Memory B cell (primary cell): ENCODE results near the gene SALL1.

ENCODE experiments used
- ATAC-seq: fragments of 150-1000 bp; cut with Tn5 transposase; 2 replicates; pipeline ENCODE4 v1.10.0; 2021; ENCODE audit warnings: low read depth, mild to moderate bottlenecking, moderate library complexity
- DNase-seq, 2 donors: peaks; one replicate each; pipeline ENCODE4 v3.0.0; 2022; ENCODE audit warnings: low spot score in 2 of 2
- H3K27ac Mint-ChIP-seq: one replicate; pipeline ENCODE4 v1.8.0; 2022; ENCODE audit warnings: mild to moderate bottlenecking, moderate library complexity, mixed read lengths
- H3K27me3 Mint-ChIP-seq: one replicate; pipeline ENCODE4 v1.8.0; 2022; ENCODE audit warnings: mixed read lengths
- H3K36me3 Mint-ChIP-seq: one replicate; pipeline ENCODE4 v1.8.0; 2022; ENCODE audit warnings: mild to moderate bottlenecking, mixed read lengths
- H3K4me1 Mint-ChIP-seq: one replicate; pipeline ENCODE4 v1.8.0; 2022; ENCODE audit warnings: mixed read lengths
- H3K4me3 Mint-ChIP-seq: one replicate; pipeline ENCODE4 v1.8.0; 2022; ENCODE audit warnings: mild to moderate bottlenecking, moderate library complexity, mixed read lengths
- H3K9me3 Mint-ChIP-seq: one replicate; pipeline ENCODE4 v1.8.0; 2022; ENCODE audit warnings: mixed read lengths

Gene SALL1

GRCh38 chr16:51141106-51141505 is 10.0 kb downstream of the SALL1 start:
- Mint-ChIP-seq H3K9me3 (no peaks in the 10 kb centered on the region), H3K27ac (no peak overlapping the region), H3K27me3 (no peaks in the 10 kb centered on the region), H3K4me1 (no peaks in the 10 kb centered on the region), H3K4me3 (no peak overlapping the region), H3K36me3 (no peaks in the 10 kb centered on the region)
- ATAC-seq (no peak), DNase-seq (no peak)

DNA sequence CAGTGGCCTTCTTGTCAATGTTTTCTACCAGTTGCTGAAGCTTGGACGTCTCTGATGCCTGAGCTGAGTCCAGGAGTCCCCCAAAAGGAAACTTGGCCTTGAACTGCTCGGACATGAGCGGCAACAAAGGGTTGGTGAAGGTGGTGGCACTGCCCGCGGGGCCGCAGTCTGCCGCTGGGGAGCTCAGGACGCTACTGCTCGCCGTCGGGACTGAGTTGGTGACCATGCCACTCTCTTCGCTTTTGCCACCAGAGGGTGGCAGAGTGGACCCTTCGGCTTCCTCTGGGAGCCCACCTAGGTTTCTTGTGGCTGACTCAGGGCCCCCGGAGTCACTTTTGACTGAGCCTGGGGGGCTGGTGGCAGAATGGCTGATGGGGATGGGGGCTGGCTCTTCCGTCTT is 11.0 kb downstream of the SALL1 start:
- DNase-seq (no peak), ATAC-seq (no peak)
- Mint-ChIP-seq H3K4me1 (no peaks in the 10 kb centered on the region), H3K27ac (no peak overlapping the region), H3K27me3 (peaks cover 3% of the 10 kb centered on the region), H3K36me3 (no peaks in the 10 kb centered on the region), H3K4me3 (no peak overlapping the region), H3K9me3 (no peaks in the 10 kb centered on the region)

DNA sequence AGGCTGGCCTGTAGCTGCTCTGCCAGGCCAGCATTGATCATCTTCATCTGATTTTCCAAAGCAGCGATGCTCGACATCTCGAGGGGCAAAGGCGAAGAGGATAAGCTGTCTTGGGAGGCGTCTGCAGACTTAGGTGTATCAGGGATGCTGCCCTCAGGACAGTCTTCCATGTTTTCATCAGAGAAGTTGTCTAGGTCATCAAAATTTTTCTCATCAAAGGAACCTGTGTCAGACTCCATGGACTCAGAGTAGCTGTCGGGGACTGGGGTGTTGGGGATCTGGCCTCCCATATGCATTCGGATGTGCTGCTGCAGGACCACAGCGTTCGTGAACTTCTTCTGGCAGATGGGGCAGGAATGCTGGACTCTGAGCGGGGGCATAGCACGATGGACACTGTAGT is 11.5 kb downstream of the SALL1 start:
- DNase-seq (no peak), ATAC-seq (no peak)
- H3K9me3 Mint-ChIP-seq = no peaks in the 10 kb centered on the region
- peaks cover 4% of the 10 kb centered on the region for H3K27me3 Mint-ChIP-seq
- H3K4me1 Mint-ChIP-seq = no peaks in the 10 kb centered on the region
- H3K27ac Mint-ChIP-seq = no peak overlapping the region
- no peaks in the 10 kb centered on the region for H3K36me3 Mint-ChIP-seq
- no peak overlapping the region for H3K4me3 Mint-ChIP-seq

DNA sequence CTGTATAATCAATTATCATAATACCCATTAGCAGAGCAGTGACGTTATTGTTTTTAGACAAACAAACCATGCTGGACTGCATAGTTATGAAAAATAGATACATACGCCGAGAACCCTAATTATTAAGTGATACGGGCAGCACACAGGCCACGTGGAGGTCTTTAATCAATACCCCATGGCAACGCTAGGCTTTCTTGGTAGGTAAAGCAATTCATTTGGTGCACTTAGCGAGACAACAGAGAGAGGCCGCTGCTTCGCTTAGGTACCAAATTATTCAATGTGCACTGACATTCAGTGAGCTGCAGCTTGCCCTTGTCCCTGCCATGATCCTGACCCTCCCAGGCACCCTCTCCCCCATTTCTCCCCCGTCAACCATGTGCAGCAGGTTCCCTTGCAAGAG is 12.9 kb downstream of the SALL1 start:
- no peaks in the 10 kb centered on the region for H3K36me3 Mint-ChIP-seq
- no peaks in the 10 kb centered on the region for H3K9me3 Mint-ChIP-seq
- no peak for DNase-seq
- no peaks in the 10 kb centered on the region for H3K4me1 Mint-ChIP-seq
- no peak overlapping the region for H3K4me3 Mint-ChIP-seq
- peaks cover 8% of the 10 kb centered on the region for H3K27me3 Mint-ChIP-seq
- no peak for ATAC-seq
- no peak overlapping the region for H3K27ac Mint-ChIP-seq

GRCh38 chr16:51137097-51137496 is 14.0 kb downstream of the SALL1 start:
- no peak for DNase-seq
- no peaks in the 10 kb centered on the region for H3K4me1 Mint-ChIP-seq
- H3K27me3 Mint-ChIP-seq = peaks cover 8% of the 10 kb centered on the region

DNA sequence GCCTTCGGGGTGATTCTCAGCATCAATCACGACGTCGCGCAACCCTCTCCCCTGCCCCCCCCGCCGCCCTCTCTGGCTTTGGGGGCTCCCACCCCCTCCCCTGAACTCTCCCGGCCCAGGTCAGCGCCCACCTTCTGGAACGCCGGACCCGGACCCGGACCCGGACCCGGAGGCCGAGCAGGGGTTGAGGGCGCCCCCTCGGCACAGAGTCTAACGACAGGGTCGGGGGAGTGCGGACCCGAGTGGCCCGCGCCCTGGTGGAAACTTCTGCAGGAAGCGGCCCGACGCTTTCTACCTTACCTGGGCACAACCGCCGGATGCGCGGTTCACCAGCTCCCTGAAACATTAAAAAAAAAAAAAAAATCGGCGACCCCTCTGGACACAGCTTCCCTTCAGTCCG is 16.2 kb downstream of the SALL1 start:
- DNase-seq = no peak

More at GRCh38 chr16:51137097-51137496, 14.0 kb downstream of the SALL1 start:
- H3K9me3 Mint-ChIP-seq = no peaks in the 10 kb centered on the region
- no peak overlapping the region for H3K4me3 Mint-ChIP-seq
- H3K27ac Mint-ChIP-seq = no peak overlapping the region
- no peaks in the 10 kb centered on the region for H3K36me3 Mint-ChIP-seq
- no peak for ATAC-seq

DNA sequence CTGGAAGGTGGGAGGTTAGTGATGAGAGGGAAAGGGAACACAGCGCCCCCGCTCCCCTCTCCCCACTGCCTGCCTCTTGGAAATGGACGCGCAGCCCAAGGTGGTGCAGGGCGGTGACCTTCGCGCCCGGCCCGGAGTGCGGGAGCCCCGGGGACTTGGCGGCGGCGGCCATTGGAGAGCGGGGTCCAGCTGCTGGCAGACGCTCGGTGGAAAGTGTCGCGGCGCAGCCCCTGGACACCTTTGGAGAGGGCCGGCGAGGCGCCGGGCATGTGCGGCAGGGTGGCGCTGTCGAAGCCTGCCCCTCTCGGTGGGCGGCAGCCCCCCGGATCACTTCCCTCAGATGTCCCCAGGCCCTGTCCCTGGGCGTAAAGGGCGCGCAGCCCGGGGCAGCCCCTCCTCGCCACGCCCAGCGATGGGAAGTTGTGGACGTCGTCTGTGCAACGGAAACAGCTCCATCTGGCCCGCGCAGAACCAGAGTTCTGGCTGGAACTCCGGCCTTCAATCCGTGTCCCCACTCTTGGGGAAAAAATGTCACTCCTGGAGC is 16.7 kb downstream of the SALL1 start:
- Mint-ChIP-seq H3K4me1 (no peaks in the 10 kb centered on the region), H3K27ac (no peak overlapping the region), H3K36me3 (no peaks in the 10 kb centered on the region), H3K9me3 (no peaks in the 10 kb centered on the region), H3K4me3 (no peak overlapping the region), H3K27me3 (peaks cover 8% of the 10 kb centered on the region)
- no peak for DNase-seq
- ATAC-seq = no peak

More for the DNA sequence above, 16.2 kb downstream of the SALL1 start:
- H3K4me3 Mint-ChIP-seq = no peak overlapping the region
- ATAC-seq = no peak
- H3K9me3 Mint-ChIP-seq = no peaks in the 10 kb centered on the region
- H3K27me3 Mint-ChIP-seq = peaks cover 8% of the 10 kb centered on the region
- no peaks in the 10 kb centered on the region for H3K4me1 Mint-ChIP-seq
- H3K36me3 Mint-ChIP-seq = no peaks in the 10 kb centered on the region
- no peak overlapping the region for H3K27ac Mint-ChIP-seq

DNA sequence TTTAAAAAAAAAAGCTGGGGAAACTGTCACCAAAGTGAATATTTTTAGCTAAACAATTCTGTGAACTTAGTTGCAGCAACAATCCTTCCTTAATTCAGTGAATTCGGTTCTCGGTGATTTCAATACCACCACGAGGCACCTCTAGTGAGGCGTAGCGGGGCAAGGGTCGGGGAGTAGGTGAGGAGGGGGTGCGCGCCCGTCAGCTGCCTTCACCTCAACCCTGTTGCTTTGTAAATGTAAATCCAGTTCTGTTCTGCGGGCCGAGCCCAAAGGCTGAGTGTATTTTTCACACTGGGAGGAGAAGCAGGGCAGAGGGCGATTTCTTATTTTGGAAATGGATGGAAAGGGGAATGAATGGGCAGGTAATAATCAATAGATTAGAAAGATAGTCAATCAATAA is 17.4 kb downstream of the SALL1 start:
- no peak overlapping the region for H3K27ac Mint-ChIP-seq
- H3K9me3 Mint-ChIP-seq = no peaks in the 10 kb centered on the region
- no peak overlapping the region for H3K4me3 Mint-ChIP-seq
- H3K4me1 Mint-ChIP-seq = no peaks in the 10 kb centered on the region
- ATAC-seq = no peak
- H3K27me3 Mint-ChIP-seq = peaks cover 8% of the 10 kb centered on the region
- no peak for DNase-seq
- no peaks in the 10 kb centered on the region for H3K36me3 Mint-ChIP-seq

DNA sequence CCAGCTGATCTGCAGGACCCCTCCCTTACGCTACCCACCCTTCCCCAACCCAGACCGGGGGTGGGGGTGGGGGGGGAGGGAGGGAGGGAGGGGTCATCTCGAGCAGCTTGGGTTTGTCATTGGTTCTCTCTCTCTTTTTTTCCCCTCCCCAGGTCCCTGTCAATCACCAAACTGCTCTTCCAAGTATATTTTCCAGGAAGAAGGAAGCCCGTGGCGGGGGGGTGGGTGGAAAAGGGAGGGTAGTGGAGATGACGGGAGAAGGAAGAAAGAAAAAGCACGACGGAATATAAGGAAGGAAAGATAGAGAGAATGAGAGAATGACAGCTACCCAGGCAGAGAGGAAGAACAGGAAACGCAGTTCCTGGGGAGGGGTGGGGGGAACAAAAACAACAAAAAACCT is 17.9 kb downstream of the SALL1 start:
- DNase-seq = no peak

GRCh38 chr16:51132490-51133115 is 18.5 kb downstream of the SALL1 start:
- no peak for ATAC-seq
- no peak overlapping the region for H3K4me3 Mint-ChIP-seq
- H3K27me3 Mint-ChIP-seq = peaks cover 8% of the 10 kb centered on the region
- no peak overlapping the region for H3K27ac Mint-ChIP-seq
- no peaks in the 10 kb centered on the region for H3K4me1 Mint-ChIP-seq
- no peak for DNase-seq
- H3K36me3 Mint-ChIP-seq = no peaks in the 10 kb centered on the region
- H3K9me3 Mint-ChIP-seq = no peaks in the 10 kb centered on the region

More for the DNA sequence above, 17.9 kb downstream of the SALL1 start:
- H3K36me3 Mint-ChIP-seq = no peaks in the 10 kb centered on the region
- H3K4me3 Mint-ChIP-seq = no peak overlapping the region
- peaks cover 8% of the 10 kb centered on the region for H3K27me3 Mint-ChIP-seq
- no peaks in the 10 kb centered on the region for H3K4me1 Mint-ChIP-seq
- H3K27ac Mint-ChIP-seq = no peak overlapping the region
- no peaks in the 10 kb centered on the region for H3K9me3 Mint-ChIP-seq
- no peak for ATAC-seq

DNA sequence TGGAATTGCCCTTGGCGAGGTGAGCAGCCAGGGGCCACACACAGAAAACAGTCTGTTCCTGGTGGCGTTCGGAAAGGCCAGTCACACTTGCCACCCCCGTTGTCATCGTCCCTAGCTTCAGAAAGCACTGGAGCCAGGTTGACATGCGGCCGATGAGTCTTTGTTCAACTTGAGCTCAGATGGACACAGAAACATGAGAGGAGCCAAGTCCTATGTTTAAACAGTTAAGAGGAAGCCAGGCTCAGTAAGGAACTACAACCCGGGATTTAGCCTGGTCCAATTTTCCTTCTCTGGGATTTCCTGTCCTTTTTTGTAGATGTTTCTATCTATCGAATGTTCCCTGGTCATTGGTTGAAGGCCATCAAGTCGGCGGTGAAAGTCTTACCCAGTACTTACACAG is 19.5 kb downstream of the SALL1 start:
- Mint-ChIP-seq H3K27me3 (peaks cover 8% of the 10 kb centered on the region), H3K9me3 (peaks cover 3% of the 10 kb centered on the region), H3K27ac (no peak overlapping the region), H3K4me1 (no peaks in the 10 kb centered on the region), H3K36me3 (no peaks in the 10 kb centered on the region), H3K4me3 (no peak overlapping the region)
- DNase-seq (no peak), ATAC-seq (no peak)

DNA sequence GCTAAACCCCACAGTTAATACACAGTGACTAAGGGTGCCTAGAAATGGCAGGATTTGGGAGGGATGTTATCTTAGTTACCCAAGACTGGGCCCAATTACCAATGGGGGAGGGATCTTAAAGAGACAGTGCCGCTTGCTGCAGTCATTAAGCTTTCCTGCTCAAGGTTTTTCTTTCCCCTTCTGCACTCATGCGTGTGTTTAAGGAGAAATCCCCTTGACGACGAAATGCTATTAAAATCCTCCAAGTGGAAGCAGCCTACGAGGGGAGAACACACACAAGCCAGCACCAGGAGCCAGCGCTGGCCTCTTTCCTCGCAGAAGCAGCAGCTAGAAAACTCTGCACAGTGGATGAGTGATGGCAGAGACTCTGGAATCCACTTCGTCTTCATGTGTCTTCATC is 22.0 kb downstream of the SALL1 start:
- no peak for DNase-seq
- peaks cover 5% of the 10 kb centered on the region for H3K27me3 Mint-ChIP-seq
- no peak for ATAC-seq

GRCh38 chr16:51125992-51126391 is 25.1 kb downstream of the SALL1 start:
- no peak overlapping the region for H3K27ac Mint-ChIP-seq
- no peak for DNase-seq
- H3K4me3 Mint-ChIP-seq = no peak overlapping the region
- no peaks in the 10 kb centered on the region for H3K36me3 Mint-ChIP-seq
- peaks cover 4% of the 10 kb centered on the region for H3K27me3 Mint-ChIP-seq
- H3K4me1 Mint-ChIP-seq = no peaks in the 10 kb centered on the region
- H3K9me3 Mint-ChIP-seq = peaks cover 5% of the 10 kb centered on the region
- ATAC-seq = no peak

More for the DNA sequence above, 22.0 kb downstream of the SALL1 start:
- Mint-ChIP-seq H3K36me3 (no peaks in the 10 kb centered on the region), H3K9me3 (peaks cover 3% of the 10 kb centered on the region), H3K4me1 (no peaks in the 10 kb centered on the region), H3K27ac (no peak overlapping the region), H3K4me3 (no peak overlapping the region)

DNA sequence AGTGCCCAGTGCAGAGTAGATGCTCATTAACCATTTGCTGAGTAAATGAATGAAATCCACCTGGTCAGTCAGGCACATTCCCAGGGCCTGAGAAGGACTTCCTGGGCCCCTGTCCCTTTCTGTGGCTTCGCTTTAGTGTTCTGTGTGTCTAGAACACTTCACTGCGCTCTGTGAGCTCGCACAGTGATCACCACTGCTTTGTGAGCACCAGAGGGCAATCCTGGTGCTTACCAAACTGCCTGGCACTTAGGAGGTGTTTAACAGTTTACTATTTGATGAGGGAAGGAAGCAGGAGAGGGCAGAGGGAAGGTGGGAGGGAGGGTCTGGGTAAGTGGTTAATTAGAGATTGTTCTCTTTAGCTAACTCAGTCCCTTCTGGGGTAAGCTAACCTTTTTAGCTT is 26.2 kb downstream of the SALL1 start:
- peaks cover 4% of the 10 kb centered on the region for H3K27me3 Mint-ChIP-seq
- ATAC-seq (no peak), DNase-seq (no peak)
- H3K36me3 Mint-ChIP-seq = no peaks in the 10 kb centered on the region
- H3K4me3 Mint-ChIP-seq = no peak overlapping the region
- peaks cover 5% of the 10 kb centered on the region for H3K9me3 Mint-ChIP-seq
- no peaks in the 10 kb centered on the region for H3K4me1 Mint-ChIP-seq
- H3K27ac Mint-ChIP-seq = no peak overlapping the region

GRCh38 chr16:51121850-51122249 is 29.2 kb downstream of the SALL1 start:
- H3K4me3 Mint-ChIP-seq = no peak overlapping the region
- DNase-seq = no peak
- peaks cover 6% of the 10 kb centered on the region for H3K27me3 Mint-ChIP-seq
- no peaks in the 10 kb centered on the region for H3K4me1 Mint-ChIP-seq
- no peak for ATAC-seq
- no peaks in the 10 kb centered on the region for H3K36me3 Mint-ChIP-seq
- peaks cover 1% of the 10 kb centered on the region for H3K9me3 Mint-ChIP-seq
- H3K27ac Mint-ChIP-seq = no peak overlapping the region
